Stimulated activated CD8-positive, alpha-beta memory T cell treated with anti-CD3 and anti-CD28 coated beads, Interleukin-12 subunit alpha, Interleukin-12 subunit beta, amount 100 ng/mL, for 1 hour (primary cell): ENCODE measurements around the gene EFL1.

Source experiments
- DNase-seq: peaks from one replicate; pipeline ENCODE4 v3.0.0-alpha.2; 2020; ENCODE audit warnings: low read depth

The EFL1 gene

GRCh38 chr15:82150645-82151044 lies 111.9 kb downstream of the EFL1 start:
- DNase-seq, result no peak

GRCh38 chr15:82146990-82147461 lies 115.5 kb downstream of the EFL1 start:
- no peak for DNase-seq

- no peak for DNase-seq
Observed at GRCh38 chr15:82146576-82146975, 116.0 kb downstream of the EFL1 start.

GRCh38 chr15:82143390-82144385 lies 118.8 kb downstream of the EFL1 start:
- no peak for DNase-seq

- no peak for DNase-seq
Observed at GRCh38 chr15:82140886-82141285, 121.6 kb downstream of the EFL1 start.

- DNase-seq, result no peak
Observed at GRCh38 chr15:82139823-82140268, 122.7 kb downstream of the EFL1 start.

- no peak for DNase-seq
Observed at GRCh38 chr15:82138306-82138705, 124.2 kb downstream of the EFL1 start.

GRCh38 chr15:82137261-82137660 lies 125.3 kb downstream of the EFL1 start:
- DNase-seq, result no peak

GRCh38 chr15:82136120-82136519 lies 126.4 kb downstream of the EFL1 start:
- DNase-seq, result no peak

- DNase-seq, result no peak
Observed at GRCh38 chr15:82135638-82136037, 126.9 kb downstream of the EFL1 start.

GRCh38 chr15:82134461-82134860 lies 128.1 kb downstream of the EFL1 start:
- DNase-seq, result no peak

GRCh38 chr15:82133251-82133650 lies 129.3 kb downstream of the EFL1 start:
- no peak for DNase-seq

GRCh38 chr15:82132742-82133141 lies 129.8 kb downstream of the EFL1 start:
- no peak for DNase-seq

GRCh38 chr15:82132096-82132495 lies 130.4 kb downstream of the EFL1 start:
- DNase-seq, result no peak

- DNase-seq, result no peak
Observed at GRCh38 chr15:82130248-82130647, 132.3 kb downstream of the EFL1 start.

- DNase-seq, result no peak
Observed at GRCh38 chr15:82129761-82130160, 132.8 kb downstream of the EFL1 start.

GRCh38 chr15:82129149-82129692 lies 133.3 kb downstream of the EFL1 start:
- no peak for DNase-seq

- DNase-seq, result no peak
Observed at GRCh38 chr15:82128401-82129148, 134.0 kb downstream of the EFL1 start.

GRCh38 chr15:82127581-82127980 lies 135.0 kb downstream of the EFL1 start:
- DNase-seq, result no peak

GRCh38 chr15:82126346-82126745 lies 136.2 kb downstream of the EFL1 start:
- DNase-seq, result no peak

GRCh38 chr15:82124331-82125263 lies 137.9 kb downstream of the EFL1 start:
- no peak for DNase-seq
